H4 (cell line): ENCODE results near the gene MBOAT7. TPM values are rescaled to one million over a fixed set of nuclear protein-coding genes. Genes with fewer than 3 reads are reported as not detected.
A peak's percentile ranks its signal among the peaks of the same experiment; 100 is the strongest.
"Not testable (repeated sequence)": the region's sequence is repeated elsewhere in the genome, so short reads cannot be mapped to it uniquely, and the experiment has no call there.

Experiments
- DNase-seq: peaks from one replicate; pipeline ENCODE4 v3.0.0-alpha.2; 2015; ENCODE audit warnings: low spot score
- total RNA-seq: library from RNA; depleted of rRNA; stranded (reverse); fragments of >200 nt; shearing (Covaris generic); gene quantifications from 2 replicates; pipeline ENCODE4 v1.2.3, GENCODE V29; 2014; rRNA removed

Gene MBOAT7
- total RNA-seq, result 88.1 and 139 TPM in 2 replicates

DNA sequence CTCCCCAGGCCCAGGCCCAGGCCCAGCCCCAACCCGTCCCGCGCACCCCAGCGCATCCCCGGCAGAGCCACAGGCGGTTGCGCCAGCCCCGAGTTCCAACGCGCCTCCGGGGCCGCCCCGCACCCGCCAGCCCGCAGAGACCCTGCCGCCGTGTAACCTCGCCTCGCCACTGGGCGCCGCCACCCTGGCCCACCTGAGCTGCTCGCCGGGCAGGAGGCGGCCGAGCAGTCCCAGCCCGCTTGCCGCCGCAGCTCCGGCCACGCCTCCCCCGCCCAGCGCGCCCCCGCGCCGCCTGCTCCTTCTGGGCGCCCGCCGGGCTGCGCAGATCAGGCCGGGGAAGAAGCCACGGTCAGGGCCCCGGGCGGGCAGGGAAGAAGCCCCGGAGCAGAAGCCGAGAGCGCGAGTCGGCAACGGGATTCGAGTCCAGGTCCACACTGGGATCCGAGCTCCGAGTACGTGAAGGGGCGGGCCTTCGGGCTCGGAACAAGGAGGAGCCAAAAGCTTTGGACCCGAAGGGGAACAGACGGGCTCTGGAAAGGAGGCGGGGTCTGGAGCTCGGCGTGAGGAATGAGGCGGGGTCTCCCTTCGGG, at the start of gene MBOAT7:
MBOAT7 (minus strand) TSS at position 436 of the 590 bp plus-strand sequence. CDS start 1,072 bp downstream, outside the sequence.
- DNase-seq, result no peak

DNA sequence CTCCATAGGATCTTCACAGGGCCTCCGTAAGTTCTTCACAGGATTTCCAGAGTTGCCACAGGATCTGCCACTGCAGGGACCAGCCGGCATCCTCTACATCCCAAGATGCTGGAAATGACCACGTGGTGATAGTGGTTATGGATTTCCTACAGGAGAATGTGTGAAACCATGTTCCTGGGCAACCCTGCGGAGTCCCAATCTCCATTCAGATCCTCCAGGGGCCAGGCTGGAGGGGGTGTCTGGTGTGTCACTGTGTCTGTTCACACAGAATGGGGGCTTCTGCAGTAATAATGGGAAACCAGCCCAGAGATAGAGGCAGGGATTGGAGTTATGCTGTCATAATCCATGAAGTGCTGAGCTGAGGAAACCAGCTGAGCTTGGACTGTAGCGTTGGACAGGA, 44.6 kb upstream of the MBOAT7 start:
- DNase-seq, result no peak

DNA sequence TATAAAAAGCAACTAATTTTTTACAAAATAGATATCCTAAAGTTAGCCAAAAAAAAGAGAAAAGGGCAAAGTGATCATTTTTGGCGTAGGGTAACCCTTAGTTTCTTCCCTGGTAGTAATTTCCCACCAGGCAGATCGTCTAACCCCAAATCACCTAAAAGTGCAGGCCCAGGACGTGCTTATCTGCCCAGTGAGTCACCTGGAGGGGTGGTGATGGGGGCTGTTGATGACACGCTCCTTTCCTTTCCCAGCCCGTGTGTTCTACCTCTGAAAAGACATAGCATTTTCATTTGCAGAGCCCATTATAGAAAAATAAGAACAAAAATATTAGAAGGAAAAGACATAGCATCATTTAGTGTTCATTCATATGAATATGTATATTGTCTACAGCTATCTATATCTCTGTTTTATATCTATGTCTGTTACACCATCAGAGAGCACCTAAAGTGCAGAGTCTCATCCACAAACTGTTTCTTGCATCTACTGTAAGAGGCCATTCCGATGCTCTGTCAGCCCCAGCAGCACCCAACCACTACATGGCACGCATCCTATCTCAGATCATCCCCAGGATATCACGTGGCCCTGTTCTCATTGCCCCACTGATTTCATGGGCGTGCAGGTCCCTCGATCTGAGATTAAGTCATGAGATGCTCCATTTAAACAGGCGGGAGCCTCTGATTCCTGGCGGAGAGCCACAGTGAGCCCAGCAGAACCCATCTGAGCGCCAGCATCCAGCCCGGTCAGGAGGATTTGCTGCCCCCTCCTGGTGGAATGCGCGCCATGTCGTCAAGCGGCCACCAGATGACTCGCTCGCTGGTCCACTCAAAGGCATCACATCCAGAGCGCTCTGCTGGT, 41.9 kb upstream of the MBOAT7 start:
- DNase-seq, result peak; percentile 90

- DNase-seq, result no peak
These were observed 40.7 kb upstream of the MBOAT7 start for GRCh38 chr19:54230031-54230430.

- DNase-seq, result no peak
These were observed 39.8 kb upstream of the MBOAT7 start for GRCh38 chr19:54229146-54229545.

DNA sequence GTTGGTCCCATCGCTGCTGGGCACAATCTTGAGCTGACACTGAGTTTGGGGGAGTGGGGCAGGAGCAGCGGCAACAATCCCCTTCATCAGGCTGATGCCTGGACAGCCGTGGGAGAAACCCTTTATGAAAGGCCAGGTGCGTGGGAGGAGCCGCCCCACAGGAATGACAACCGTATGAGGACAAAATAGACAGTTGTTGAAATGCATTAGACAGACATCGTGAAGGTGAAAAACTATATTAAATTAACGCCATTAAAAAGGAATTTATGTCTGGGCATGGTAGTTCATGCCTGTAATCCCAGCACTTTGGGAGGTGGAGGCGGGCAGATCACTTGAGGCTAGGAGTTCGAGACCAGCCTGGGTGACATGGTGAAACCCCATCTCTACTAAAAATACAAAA, 35.2 kb upstream of the MBOAT7 start:
- not testable (repeated sequence) for DNase-seq

GRCh38 chr19:54223937-54224281, 34.5 kb upstream of the MBOAT7 start:
- not testable (repeated sequence) for DNase-seq

GRCh38 chr19:54223277-54223936, 34.0 kb upstream of the MBOAT7 start:
- not testable (repeated sequence) for DNase-seq

DNA sequence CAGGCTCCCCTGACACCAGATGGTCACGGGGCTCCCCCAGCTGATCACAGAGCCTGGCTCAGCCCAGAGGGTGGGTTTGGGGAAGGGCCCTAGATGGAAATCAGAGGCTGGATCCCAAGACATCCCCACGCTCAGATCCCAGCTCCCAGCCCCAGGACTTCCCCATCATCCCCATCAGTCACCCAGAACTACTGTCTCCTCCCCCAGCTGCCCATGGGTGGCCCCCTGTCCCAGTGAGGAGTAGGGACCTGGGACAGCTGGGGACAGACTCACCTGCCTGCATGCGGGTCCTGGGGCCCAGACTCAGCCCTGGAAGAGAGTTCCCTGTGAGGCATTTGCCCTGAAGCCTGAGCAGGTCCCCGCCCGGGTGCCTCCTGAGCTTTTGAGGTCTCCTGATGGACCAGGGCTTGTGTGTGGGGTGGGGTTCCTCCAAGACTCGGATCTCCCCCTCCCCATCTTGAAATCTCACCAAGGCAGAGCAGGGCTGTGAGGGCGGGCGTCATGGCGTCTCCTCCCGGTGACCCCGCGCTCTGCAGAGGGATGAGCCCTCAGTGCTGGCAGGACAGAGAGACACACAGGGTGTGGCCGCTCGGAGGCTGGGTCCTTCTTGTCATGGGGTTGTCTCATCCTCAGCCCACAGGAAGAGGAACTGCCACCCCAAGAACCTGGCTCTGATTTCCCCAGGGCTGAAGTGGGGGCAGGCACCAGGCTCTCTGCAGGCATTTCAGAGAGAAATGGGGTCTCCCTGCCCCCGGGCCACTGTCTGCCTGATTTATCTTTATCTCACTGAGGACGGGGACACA, 33.3 kb upstream of the MBOAT7 start, which contains the start of gene LILRB3:
LILRB3 (minus strand) TSS at position 534 of the 803 bp plus-strand sequence; CDS start at position 503, 31 bp downstream.
- not testable (repeated sequence) for DNase-seq

DNA sequence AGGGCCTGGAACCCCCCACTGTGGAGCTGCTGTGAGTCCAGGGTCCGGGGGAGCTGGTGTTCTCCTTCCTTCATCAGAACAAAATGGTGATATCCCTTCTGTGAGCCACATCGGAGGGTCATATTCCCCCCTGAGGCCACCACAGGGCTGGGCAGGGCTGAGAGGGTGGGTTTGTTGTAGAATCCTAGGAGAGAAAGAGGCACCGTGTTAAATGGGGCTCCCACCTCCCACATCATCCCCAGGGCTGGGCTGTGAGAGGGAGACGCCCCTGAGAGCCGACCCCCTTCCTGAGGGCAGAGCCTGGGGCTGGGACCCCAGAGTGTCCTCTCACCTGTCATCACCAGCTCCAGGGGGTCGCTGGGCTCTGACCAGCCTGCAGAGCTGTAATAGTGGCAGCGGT, 32.6 kb upstream of the MBOAT7 start:
- DNase-seq, result not testable (repeated sequence)

DNA sequence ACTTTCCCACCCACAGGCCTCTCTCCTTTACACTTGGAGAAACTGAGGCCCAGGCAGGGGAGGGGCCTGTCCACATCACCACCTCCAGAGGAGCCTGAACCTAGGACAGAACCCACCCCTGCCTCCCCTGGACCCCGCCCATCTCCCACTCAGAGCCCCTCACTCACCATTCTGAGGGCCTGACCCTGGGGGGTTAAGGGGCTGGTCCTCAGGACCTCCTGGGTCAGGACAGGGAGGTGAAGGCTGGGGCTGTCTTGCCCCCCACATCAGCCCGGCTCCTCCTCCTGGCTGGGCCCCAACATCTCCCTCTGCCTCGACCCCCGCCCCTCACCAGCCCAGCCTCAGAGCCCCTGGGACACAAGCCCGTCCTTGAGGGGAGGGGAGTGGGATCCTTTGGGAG, 30.3 kb upstream of the MBOAT7 start:
- DNase-seq, result not testable (repeated sequence)

DNA sequence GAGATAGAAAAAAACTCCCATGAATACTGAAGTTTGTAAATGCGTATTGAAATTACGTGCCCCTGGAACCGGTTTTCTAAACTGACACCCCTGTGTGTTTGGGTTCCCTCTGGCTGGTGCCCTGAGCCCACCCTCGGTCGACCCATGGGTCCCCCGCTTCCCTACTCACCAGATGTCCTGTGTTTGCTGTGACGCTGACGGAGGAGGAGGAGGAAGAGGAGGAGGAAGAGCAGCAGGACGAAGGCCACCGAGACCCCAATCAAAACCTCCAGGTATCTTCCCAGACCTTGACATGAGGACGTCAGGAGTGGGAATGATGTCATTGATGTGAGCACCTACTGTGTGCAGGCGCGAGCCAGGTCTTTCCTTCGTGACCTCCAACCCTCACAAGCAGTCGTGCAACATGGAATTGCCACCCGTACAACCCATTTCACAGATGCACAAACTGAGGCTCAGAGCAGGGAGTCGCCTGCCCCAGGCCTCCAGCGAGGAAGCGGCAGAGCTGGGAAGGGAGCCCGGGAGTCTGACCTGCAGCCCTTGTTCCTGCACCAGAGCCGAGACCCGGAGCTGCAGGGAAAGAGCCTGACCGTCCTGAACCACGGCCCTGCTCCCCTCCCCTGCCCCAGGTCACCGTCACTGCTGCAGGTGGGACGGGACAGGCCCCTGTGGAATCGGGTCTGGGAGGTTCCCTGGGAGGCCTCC, 29.7 kb upstream of the MBOAT7 start:
- DNase-seq, result no peak

DNA sequence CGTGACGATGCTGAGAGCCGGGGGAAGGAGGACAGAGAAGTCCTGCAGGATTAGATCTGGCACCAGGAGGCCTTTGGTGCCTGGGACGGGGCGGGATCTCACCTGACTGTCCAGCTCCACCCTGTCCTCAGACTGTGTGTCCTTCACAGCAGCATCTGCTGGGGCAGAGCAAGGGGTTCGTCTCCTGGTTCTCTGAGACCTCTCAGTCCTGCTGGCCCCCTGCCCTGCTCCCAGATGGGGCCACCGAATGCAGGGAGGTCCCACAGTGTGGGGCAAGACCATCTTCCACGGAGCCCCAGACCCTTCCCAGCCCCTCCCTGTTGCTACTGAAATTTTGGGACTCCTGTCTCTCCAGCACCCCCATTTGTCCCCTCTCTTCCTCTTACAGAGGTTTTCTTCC, 28.9 kb upstream of the MBOAT7 start:
- DNase-seq, result no peak

DNA sequence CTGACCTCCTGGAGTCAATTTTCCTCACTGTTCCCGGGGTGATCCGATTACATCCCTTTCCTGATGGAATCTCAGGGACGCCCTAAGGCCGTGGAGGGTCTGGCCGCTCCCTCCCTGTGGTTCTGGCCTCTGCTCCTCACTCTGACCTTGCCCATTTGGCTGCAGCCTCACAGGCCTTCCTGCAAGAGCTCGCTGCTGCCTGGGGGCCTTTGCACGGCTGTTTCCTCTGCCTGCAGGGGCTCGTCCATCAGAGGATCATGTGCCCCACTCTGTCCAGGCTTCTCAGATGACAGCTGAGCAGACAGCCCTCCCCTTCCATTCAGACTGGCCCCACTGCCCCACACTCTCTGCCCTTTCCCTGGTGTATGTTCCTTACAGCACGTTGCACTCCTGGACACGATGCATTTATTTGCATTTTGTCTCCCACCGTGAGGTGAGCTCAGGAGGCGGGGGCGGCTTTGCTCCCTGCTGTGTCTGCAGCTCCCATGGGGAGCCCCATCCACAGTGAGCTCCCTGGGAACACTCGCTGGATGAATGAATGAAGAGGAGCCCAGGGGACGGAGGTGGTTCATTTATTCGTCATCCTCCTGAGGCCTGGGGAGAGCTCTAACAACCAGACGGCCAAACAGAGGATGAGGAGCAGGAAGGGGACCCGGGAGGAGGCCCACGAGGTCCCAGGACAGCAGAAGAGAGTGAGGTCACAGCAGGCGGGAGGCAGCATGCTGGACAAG, 28.3 kb upstream of the MBOAT7 start:
- DNase-seq, result not testable (repeated sequence)

DNA sequence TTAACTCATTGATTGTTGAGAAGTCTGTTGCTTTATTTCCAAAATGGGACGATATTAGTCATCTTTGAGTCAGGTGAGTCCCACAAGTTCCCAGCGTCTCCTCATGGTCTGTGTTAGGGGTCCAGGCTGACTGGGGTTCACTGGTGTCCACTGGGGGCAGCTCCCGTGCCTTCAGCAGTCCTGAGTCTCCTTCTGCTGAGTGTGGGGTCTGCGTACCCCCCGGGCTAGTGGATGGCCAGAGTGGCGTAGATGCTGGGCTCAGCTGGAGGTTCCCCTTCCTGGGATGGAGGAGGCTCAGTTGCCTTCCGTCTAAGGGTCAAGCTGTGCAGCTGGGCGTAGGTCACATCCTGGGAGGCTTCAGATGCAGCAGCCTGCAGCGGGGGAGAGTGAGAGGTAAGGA, 27.5 kb upstream of the MBOAT7 start:
- no peak for DNase-seq

DNA sequence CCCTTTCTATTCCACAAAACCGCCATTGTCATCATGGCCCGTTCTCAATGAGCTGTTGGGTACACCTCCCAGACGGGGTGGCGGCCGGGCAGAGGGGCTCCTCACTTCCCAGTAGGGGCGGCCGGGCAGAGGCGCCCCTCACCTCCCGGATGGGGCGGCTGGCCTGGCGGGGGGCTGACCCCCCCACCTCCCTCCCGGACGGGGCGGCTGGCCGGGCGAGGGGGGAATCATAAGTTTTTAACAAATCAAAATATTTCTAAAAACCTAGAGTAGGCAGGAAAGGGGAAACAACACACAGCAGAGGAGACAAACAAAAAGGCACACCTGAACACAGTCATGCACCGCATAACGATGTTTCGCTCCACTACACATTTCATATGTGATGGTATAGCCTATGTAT, 25.4 kb upstream of the MBOAT7 start:
- DNase-seq, result not testable (repeated sequence)

GRCh38 chr19:54214217-54214616, 24.8 kb upstream of the MBOAT7 start:
- not testable (repeated sequence) for DNase-seq

- DNase-seq, result no peak
These were observed 21.9 kb upstream of the MBOAT7 start for GRCh38 chr19:54211235-54211634.

DNA sequence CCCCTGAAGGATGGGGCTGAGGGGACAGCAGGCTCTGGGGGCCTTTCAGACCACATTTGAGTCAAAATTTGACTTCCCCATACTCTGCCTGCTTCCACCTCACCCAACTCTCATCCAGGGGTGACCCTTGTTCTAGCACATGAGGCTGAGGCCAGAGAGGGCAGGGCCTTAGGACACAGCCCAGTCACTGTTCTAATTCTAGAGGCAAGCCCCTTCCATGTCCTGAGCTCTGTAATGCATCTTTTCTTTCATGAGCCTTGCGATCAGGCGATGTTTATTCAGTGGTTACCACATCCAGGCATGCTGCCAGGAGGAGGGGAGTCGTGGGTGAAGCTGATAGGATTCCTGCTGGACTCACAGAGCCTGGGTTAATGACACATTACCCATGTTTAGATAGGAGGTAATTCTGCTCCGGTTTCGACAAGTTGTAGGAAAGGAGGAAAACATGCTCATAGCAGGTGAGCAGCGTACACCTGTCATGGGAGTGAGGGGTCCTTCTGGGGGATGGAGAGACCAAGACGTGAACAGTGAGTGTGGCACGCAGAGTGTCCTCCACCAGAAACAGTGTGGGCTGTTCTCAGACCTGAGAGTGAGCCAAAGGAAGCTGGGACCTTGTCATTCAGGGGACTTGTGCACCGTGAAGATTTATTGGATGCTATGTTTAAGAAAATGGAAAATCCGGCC, 20.6 kb upstream of the MBOAT7 start:
- DNase-seq, result peak; percentile 100
